ENCODE results near the gene SLC6A2. TPM values are rescaled to one million over a fixed set of nuclear protein-coding genes. Genes with fewer than 3 reads are reported as not detected.

The SLC6A2 gene
- total and polyA plus RNA-seq, 8 donors, result 0.13 to 0.73 TPM; not detected in 6

GRCh38 chr16:55699616-55700015 is 43.8 kb downstream of the SLC6A2 start:
- Histone ChIP-seq H3K27ac (no peak overlapping the region), H3K36me3 (no peaks in the 10 kb centered on the region), H3K4me3 (no peak overlapping the region), H3K27me3 (peaks cover 0 to 12% (median 0%) of the 10 kb centered on the region in 3 donors), H3K4me1 (no peaks in the 10 kb centered on the region), H3K9me3 (no peaks in the 10 kb centered on the region)
- intact Hi-C loops (cut with DNase I; ENCODE audit: low total_unique reads), result loop anchor here (5.0 to 10.0 kb wide), 2 partner anchors 155 to 237 kb away; no protein-coding TSS in a partner anchor
- TF ChIP-seq, protein P1, sequence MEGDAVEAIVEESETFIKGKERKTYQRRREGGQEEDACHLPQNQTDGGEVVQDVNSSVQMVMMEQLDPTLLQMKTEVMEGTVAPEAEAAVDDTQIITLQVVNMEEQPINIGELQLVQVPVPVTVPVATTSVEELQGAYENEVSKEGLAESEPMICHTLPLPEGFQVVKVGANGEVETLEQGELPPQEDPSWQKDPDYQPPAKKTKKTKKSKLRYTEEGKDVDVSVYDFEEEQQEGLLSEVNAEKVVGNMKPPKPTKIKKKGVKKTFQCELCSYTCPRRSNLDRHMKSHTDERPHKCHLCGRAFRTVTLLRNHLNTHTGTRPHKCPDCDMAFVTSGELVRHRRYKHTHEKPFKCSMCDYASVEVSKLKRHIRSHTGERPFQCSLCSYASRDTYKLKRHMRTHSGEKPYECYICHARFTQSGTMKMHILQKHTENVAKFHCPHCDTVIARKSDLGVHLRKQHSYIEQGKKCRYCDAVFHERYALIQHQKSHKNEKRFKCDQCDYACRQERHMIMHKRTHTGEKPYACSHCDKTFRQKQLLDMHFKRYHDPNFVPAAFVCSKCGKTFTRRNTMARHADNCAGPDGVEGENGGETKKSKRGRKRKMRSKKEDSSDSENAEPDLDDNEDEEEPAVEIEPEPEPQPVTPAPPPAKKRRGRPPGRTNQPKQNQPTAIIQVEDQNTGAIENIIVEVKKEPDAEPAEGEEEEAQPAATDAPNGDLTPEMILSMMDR (IDR thresholded peaks at IDR 0.05), result no peak
- TF ChIP-seq EP300 (IDR thresholded peaks at IDR 0.05) (no peak), POLR2AphosphoS5 (IDR thresholded peaks at IDR 0.05) (no peak), POLR2A (IDR thresholded peaks at IDR 0.05) (no peak)
- no peak for DNase-seq
- 63 to 89% (median 82%) methylated on average over 2 to 3 of the region's 3 CpGs for WGBS, 5 donors

GRCh38 chr16:55700067-55700466 is 44.3 kb downstream of the SLC6A2 start:
- no peak overlapping the region for H3K27ac ChIP-seq
- WGBS, 5 donors, result 74 to 87% (median 82%) methylated on average over 10 of the region's 10 CpGs
- peaks cover 0 to 15% (median 0%) of the 10 kb centered on the region in 3 donors for H3K27me3 ChIP-seq
- intact Hi-C loops (cut with DNase I; ENCODE audit: low total_unique reads), result loop anchor here (5.0 to 10.0 kb wide), 2 partner anchors 155 to 238 kb away; no protein-coding TSS in a partner anchor
- no peak overlapping the region for H3K4me3 ChIP-seq
- H3K4me1 ChIP-seq, result no peaks in the 10 kb centered on the region
- H3K9me3 ChIP-seq, result no peaks in the 10 kb centered on the region
- no peak for DNase-seq
- H3K36me3 ChIP-seq, result no peaks in the 10 kb centered on the region
- no peak for TF ChIP-seq POLR2A (IDR thresholded peaks at IDR 0.05)
- no peak for TF ChIP-seq POLR2AphosphoS5 (IDR thresholded peaks at IDR 0.05)
- TF ChIP-seq, protein P1 (IDR thresholded peaks at IDR 0.05), result no peak
- TF ChIP-seq EP300 (IDR thresholded peaks at IDR 0.05), result no peak

GRCh38 chr16:55700961-55701360 is 45.2 kb downstream of the SLC6A2 start:
- H3K36me3 ChIP-seq, result no peaks in the 10 kb centered on the region
- H3K4me1 ChIP-seq, result no peaks in the 10 kb centered on the region
- H3K4me3 ChIP-seq, result no peak overlapping the region
- H3K27ac ChIP-seq, result no peak overlapping the region
- intact Hi-C loops (cut with DNase I; ENCODE audit: low total_unique reads), result loop anchor here (5.0 to 10.0 kb wide), 2 partner anchors 156 to 239 kb away; no protein-coding TSS in a partner anchor
- no peak for DNase-seq
- no peaks in the 10 kb centered on the region for H3K9me3 ChIP-seq
- no peak for TF ChIP-seq POLR2A (IDR thresholded peaks at IDR 0.05)
- TF ChIP-seq POLR2AphosphoS5 (IDR thresholded peaks at IDR 0.05), result no peak
- peaks cover 0 to 15% (median 0%) of the 10 kb centered on the region in 3 donors for H3K27me3 ChIP-seq
- 73 to 93% (median 82%) methylated on average over 3 of the region's 3 CpGs for whole genome bisulfite sequencing, 5 donors

DNA sequence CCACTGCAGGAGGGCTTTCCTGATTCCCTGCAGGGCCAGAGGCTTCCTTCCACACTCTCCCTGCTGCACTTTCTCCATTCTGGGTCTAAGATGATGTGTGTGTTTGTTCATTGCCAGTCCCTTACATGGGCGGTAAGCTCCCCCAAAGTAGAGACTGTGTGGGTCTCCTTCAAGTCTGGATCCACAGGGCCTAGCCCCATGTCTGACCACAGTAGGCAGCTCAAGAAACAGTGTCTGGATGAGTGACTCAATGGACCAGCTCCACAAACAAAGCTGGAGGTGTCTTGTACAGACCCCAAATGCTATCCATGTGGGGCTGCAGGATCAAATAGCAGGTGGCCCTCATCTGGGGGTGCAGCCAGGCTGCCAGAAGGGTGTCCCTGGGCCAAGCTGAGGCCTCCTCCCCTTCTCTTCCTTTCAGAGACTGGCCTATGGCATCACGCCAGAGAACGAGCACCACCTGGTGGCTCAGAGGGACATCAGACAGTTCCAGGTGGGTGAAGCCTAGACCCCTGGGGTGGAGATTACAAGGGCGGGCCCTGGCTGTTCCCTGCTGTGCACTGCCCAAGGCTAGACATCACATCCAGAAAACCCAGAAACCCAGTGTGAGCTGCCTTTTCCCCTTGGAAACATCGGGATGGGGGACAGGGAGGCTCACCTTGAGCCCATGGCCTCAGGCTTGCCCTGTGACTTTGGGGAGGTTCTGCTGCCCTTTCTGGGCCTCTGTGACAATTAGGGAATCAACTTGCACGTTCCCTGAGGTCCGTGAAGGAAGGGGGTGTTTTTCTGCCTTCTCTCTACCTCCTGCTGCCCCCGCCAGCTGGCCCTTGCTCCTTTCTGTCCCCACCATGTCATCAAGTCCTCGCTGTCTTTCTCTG is 45.9 kb downstream of the SLC6A2 start:
- WGBS, 5 donors, result 49 to 62% (median 52%) methylated on average over 8 to 9 of the region's 9 CpGs
- intact Hi-C loops (cut with DNase I; ENCODE audit: low total_unique reads), result loop anchor here (5.0 to 10.0 kb wide), 2 partner anchors 157 to 239 kb away; no protein-coding TSS in a partner anchor

More for the DNA sequence above, 45.9 kb downstream of the SLC6A2 start:
- H3K27me3 ChIP-seq, result peaks cover 0 to 15% (median 0%) of the 10 kb centered on the region in 3 donors
- no peaks in the 10 kb centered on the region for H3K36me3 ChIP-seq
- H3K4me3 ChIP-seq, result no peak overlapping the region
- TF ChIP-seq POLR2AphosphoS5 (IDR thresholded peaks at IDR 0.05), result no peak
- TF ChIP-seq POLR2A (IDR thresholded peaks at IDR 0.05), result no peak
- TF ChIP-seq, protein P1 (IDR thresholded peaks at IDR 0.05), result peak in 5 of 7 experiments; percentile 11 to 58 (median 55)
- TF ChIP-seq EP300 (IDR thresholded peaks at IDR 0.05), result no peak
- peak; percentile 74 to 76 for DNase-seq
- no peaks in the 10 kb centered on the region for H3K9me3 ChIP-seq
- no peak overlapping the region for H3K27ac ChIP-seq
- H3K4me1 ChIP-seq, result no peaks in the 10 kb centered on the region
